Keratinocyte (primary cell): ENCODE data around the gene PHAF1. TPM values are rescaled to one million over a fixed set of nuclear protein-coding genes. Genes with fewer than 3 reads are reported as not detected.

ENCODE experiments used
- DNase-seq: peaks from one replicate; pipeline ENCODE4 v3.0.0-alpha.2; 2011; ENCODE audit warnings: low read depth, missing footprints, low spot score
- FAIRE-seq: peaks from 2 replicates; lab custom pipeline; 2011; peaks lifted over from hg19 to GRCh38; lab: Jason Lieb, UNC
- H2AFZ ChIP-seq: 2 replicates; pipeline ENCODE4 v1.6.0; 2012; ENCODE audit warnings: low read length, control low read depth, inconsistent platforms; ENCODE audit not compliant: control insufficient read depth
- H3K27ac ChIP-seq: 2 replicates; pipeline ENCODE4 v1.5.1; 2011; ENCODE audit warnings: low read length; ENCODE audit not compliant: control insufficient read depth, insufficient read depth
- H3K27me3 ChIP-seq: 3 replicates; pipeline ENCODE4 v1.6.0; 2011; ENCODE audit warnings: low read length; ENCODE audit not compliant: control insufficient read depth, insufficient read depth; ENCODE audit errors: extremely low read depth
- H3K36me3 ChIP-seq, 2 experiments: 2 replicates in 1 of 2; 3 replicates in 1 of 2; pipeline ENCODE4 v1.5.1; 2011; ENCODE audit warnings: low read length in 2 of 2, mild to moderate bottlenecking in 1 of 2; ENCODE audit not compliant: control insufficient read depth in 2 of 2, insufficient read depth in 2 of 2; ENCODE audit errors: extremely low read depth in 1 of 2
- H3K4me1 ChIP-seq: 3 replicates; pipeline ENCODE4 v1.5.1; 2011; ENCODE audit warnings: low read length; ENCODE audit not compliant: control insufficient read depth, insufficient read depth; ENCODE audit errors: extremely low read depth
- H3K4me2 ChIP-seq: 3 replicates; pipeline ENCODE4 v1.6.0; 2011; ENCODE audit warnings: low read depth, low read length; ENCODE audit not compliant: control insufficient read depth, insufficient read depth; ENCODE audit errors: extremely low read depth
- H3K4me3 ChIP-seq, 3 experiments: fragments of 200-600 bp in 1 of 3; sonication (generic) in 1 of 3; 2 replicates in 2 of 3; 3 replicates in 1 of 3; pipeline ENCODE4 v1.5.1; 2011 to 2016; ENCODE audit warnings: low read length in 3 of 3, mild to moderate bottlenecking in 3 of 3, control low read depth in 2 of 3, inconsistent platforms in 1 of 3, low read depth in 1 of 3, mixed read lengths in 1 of 3, mixed run types in 1 of 3, moderate library complexity in 1 of 3; ENCODE audit not compliant: control insufficient read depth in 2 of 3, insufficient read depth in 2 of 3; ENCODE audit errors: extremely low read depth in 1 of 3
- H3K79me2 ChIP-seq: 2 replicates; pipeline ENCODE4 v1.6.0; 2012; ENCODE audit warnings: low read length; ENCODE audit not compliant: control insufficient read depth, insufficient read depth
- H3K9ac ChIP-seq: 3 replicates; pipeline ENCODE4 v1.6.0; 2011; ENCODE audit warnings: low read length; ENCODE audit not compliant: control insufficient read depth, insufficient read depth; ENCODE audit errors: extremely low read depth
- H3K9me1 ChIP-seq: 3 replicates; pipeline ENCODE4 v1.6.0; 2011; ENCODE audit warnings: low read length; ENCODE audit not compliant: control insufficient read depth, insufficient read depth; ENCODE audit errors: extremely low read depth
- H3K9me3 ChIP-seq: 2 replicates; pipeline ENCODE4 v1.5.1; 2012; ENCODE audit warnings: low read depth, low read length; ENCODE audit not compliant: control insufficient read depth
- H4K20me1 ChIP-seq: 3 replicates; pipeline ENCODE4 v1.6.0; 2011; ENCODE audit warnings: low read length; ENCODE audit not compliant: control insufficient read depth, insufficient read depth; ENCODE audit errors: extremely low read depth
- EZH2 ChIP-seq: IDR thresholded peaks from one replicate; pipeline ENCODE4 v1.6.1; 2012; ENCODE audit warnings: inconsistent platforms, mild to moderate bottlenecking, low read length, moderate library complexity
- dilution Hi-C: fragments of 300-500 bp; cut with MboI; formaldehyde crosslinking; loops from one replicate; pipeline ENCODE4 v1.7.0; 2020; ENCODE audit warnings: low sequenced_read_pairs; ENCODE audit not compliant: extremely low pct_ligation_motif_present
- polyA plus RNA-seq, 5 experiments: library from polyadenylated mRNA; depleted of rRNA in 3 of 5; stranded (reverse) in 3 of 5; stranded (forward) in 1 of 5; unstranded in 1 of 5; fragments of >200 nt; gene quantifications; 1 replicate in 1 of 5; 2 replicates in 3 of 5; 3 replicates in 1 of 5; pipeline versions ENCODE4 v1.2.1 to v1.2.3, GENCODE V29; 2011 to 2012; ENCODE audit warnings: missing spikeins in 2 of 5, low read depth in 1 of 5, low replicate concordance in 1 of 5
- TF ChIP-seq, protein P1 (sequence below), 3 experiments: IDR thresholded peaks in 1 of 3; conservative IDR thresholded peaks in 1 of 3; optimal IDR thresholded peaks in 1 of 3; 2 replicates in 2 of 3; 3 replicates in 1 of 3; pipeline versions ENCODE3 to v1.5.1; 2011; ENCODE audit warnings: low read length in 3 of 3, mild to moderate bottlenecking in 3 of 3, moderate library complexity in 2 of 3, control low read depth in 1 of 3, inconsistent platforms in 1 of 3; ENCODE audit not compliant: insufficient read depth in 2 of 3; ENCODE audit errors: extremely low read depth in 1 of 3

PHAF1 gene
- polyA plus RNA-seq, 1 donor (not counting 4 experiments of a cell fraction or from before 2014, with no cell fraction given): 26.7 TPM

GRCh38 chr16:67068212-67068753 is 41.5 kb upstream of the PHAF1 start:
- dilution Hi-C loops: no loop called here
- Histone ChIP-seq H3K79me2 (peaks cover 9% of the 10 kb centered on the region), H4K20me1 (peaks cover 2% of the 10 kb centered on the region), H3K36me3 (peaks cover 8 to 13% of the 10 kb centered on the region in 2 experiments), H3K27me3 (no peaks in the 10 kb centered on the region), H3K4me2 (no peak overlapping the region), H3K9ac (no peak overlapping the region), H3K4me1 (no peaks in the 10 kb centered on the region), H3K27ac (no peak overlapping the region), H3K9me1 (no peaks in the 10 kb centered on the region), H3K4me3 (no peak overlapping the region), H2AFZ (no peak overlapping the region), H3K9me3 (no peaks in the 10 kb centered on the region)
- DNase-seq: no peak
- no peak for FAIRE-seq
- TF ChIP-seq, protein P1, sequence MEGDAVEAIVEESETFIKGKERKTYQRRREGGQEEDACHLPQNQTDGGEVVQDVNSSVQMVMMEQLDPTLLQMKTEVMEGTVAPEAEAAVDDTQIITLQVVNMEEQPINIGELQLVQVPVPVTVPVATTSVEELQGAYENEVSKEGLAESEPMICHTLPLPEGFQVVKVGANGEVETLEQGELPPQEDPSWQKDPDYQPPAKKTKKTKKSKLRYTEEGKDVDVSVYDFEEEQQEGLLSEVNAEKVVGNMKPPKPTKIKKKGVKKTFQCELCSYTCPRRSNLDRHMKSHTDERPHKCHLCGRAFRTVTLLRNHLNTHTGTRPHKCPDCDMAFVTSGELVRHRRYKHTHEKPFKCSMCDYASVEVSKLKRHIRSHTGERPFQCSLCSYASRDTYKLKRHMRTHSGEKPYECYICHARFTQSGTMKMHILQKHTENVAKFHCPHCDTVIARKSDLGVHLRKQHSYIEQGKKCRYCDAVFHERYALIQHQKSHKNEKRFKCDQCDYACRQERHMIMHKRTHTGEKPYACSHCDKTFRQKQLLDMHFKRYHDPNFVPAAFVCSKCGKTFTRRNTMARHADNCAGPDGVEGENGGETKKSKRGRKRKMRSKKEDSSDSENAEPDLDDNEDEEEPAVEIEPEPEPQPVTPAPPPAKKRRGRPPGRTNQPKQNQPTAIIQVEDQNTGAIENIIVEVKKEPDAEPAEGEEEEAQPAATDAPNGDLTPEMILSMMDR (optimal IDR thresholded peaks at IDR 0.05 in 1 of 3, IDR thresholded peaks at IDR 0.05 in 1 of 3, conservative IDR thresholded peaks at IDR 0.05 in 1 of 3; ENCODE audit: extremely low read depth in 1 of 3, insufficient read depth in 2 of 3, low read length in 3 of 3): no peak

DNA sequence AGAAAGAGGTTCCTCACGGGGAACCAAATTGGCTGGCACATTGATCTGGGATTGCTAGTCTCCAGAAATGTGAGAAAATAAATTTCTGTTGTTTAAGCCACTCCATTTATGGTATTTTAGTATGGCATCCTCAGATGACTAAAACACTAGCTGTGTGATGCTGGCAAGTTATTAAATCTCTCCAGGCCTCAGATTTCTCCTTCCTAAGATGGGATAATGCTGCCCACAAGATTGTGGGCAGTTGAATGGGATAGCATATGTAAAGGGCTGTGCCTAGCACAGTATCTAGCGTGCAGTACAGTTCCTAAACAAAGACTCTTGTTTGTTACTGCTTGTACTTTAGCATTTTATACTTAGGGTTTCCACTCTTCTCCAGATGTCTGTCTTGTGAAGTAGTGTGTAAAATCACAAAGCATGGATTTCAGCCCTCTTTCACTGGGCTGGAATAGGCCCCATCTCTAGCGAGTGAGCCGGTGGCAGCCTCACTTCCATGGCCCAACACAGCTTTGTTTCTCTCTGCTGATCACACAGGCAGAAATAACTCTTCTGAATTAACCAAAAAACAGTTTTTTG is 38.2 kb upstream of the PHAF1 start:
- Histone ChIP-seq H4K20me1 (no peaks in the 10 kb centered on the region), H3K27me3 (no peaks in the 10 kb centered on the region), H3K79me2 (no peaks in the 10 kb centered on the region), H3K27ac (no peak overlapping the region), H3K9me1 (no peaks in the 10 kb centered on the region), H3K9me3 (no peaks in the 10 kb centered on the region), H3K36me3 (peaks cover 8 to 15% of the 10 kb centered on the region in 2 experiments), H3K4me3 (no peak overlapping the region), H2AFZ (no peak overlapping the region), H3K4me1 (no peaks in the 10 kb centered on the region), H3K4me2 (no peak overlapping the region), H3K9ac (no peak overlapping the region)
- TF ChIP-seq, protein P1 (optimal IDR thresholded peaks at IDR 0.05 in 1 of 3, IDR thresholded peaks at IDR 0.05 in 1 of 3, conservative IDR thresholded peaks at IDR 0.05 in 1 of 3; ENCODE audit: extremely low read depth in 1 of 3, insufficient read depth in 2 of 3, low read length in 3 of 3): no peak
- no peak for TF ChIP-seq EZH2
- no peak for DNase-seq
- FAIRE-seq: no peak
- dilution Hi-C loops: no loop called here
